Activated CD4-positive, alpha-beta T cell treated with anti-CD3 and anti-CD28 coated beads, Interleukin-2, amount 10 ng/mL, durations not matched to agents 7 days and 5 days (primary cell): ENCODE results near the gene NT5DC3. TPM values are rescaled to one million over a fixed set of nuclear protein-coding genes. Genes with fewer than 3 reads are reported as not detected.

ENCODE experiments used
- CTCF ChIA-PET: fragments of 350-600 bp; sonication (Branson Sonifier 250); formaldehyde crosslinking; loops from one replicate; lab custom pipeline; 2021; ENCODE audit warnings: antibody characterized with exemption; lab: Charles Lee
- POLR2A ChIA-PET: fragments of 350-600 bp; sonication (Branson Sonifier 250); formaldehyde crosslinking; loops from one replicate; lab custom pipeline; 2021; ENCODE audit warnings: antibody characterized with exemption; lab: Charles Lee
- DNase-seq: peaks from one replicate; pipeline ENCODE4 v3.0.0-alpha.2; 2020
- H3K27ac Mint-ChIP-seq: one replicate; pipeline ENCODE4 v1.8.0; 2021; ENCODE audit warnings: mild to moderate bottlenecking, moderate library complexity, mixed read lengths
- H3K27me3 Mint-ChIP-seq: one replicate; pipeline ENCODE4 v1.8.0; 2021; ENCODE audit warnings: mixed read lengths
- H3K36me3 Mint-ChIP-seq: one replicate; pipeline ENCODE4 v1.8.0; 2021; ENCODE audit warnings: low read depth, mixed read lengths
- H3K4me1 Mint-ChIP-seq: one replicate; pipeline ENCODE4 v1.8.0; 2021; ENCODE audit warnings: mixed read lengths
- H3K4me3 Mint-ChIP-seq: one replicate; pipeline ENCODE4 v1.8.0; 2021; ENCODE audit warnings: mild to moderate bottlenecking, moderate library complexity, mixed read lengths
- H3K9me3 Mint-ChIP-seq: one replicate; pipeline ENCODE4 v1.8.0; 2021; ENCODE audit warnings: mixed read lengths
- total RNA-seq, 2 experiments: library from RNA; stranded (reverse); gene quantifications; one replicate each; pipeline ENCODE4 v1.2.3, GENCODE V29; 2021

The NT5DC3 gene
- total RNA-seq, 2 experiments from 2014 or later: 3.5 to 4.3 TPM

GRCh38 chr12:103851127-103851526 lies 10.1 kb upstream of the NT5DC3 start:
- no peaks in the 10 kb centered on the region for H3K4me1 Mint-ChIP-seq
- ChIA-PET POLR2A (no interaction called here), CTCF (interaction anchor here (1.0 to 1.5 kb wide), 2 partner anchors 10 to 27 kb away, joined by 3 to 5 read pairs; partner anchors contain the start of gene NT5DC3)
- no peaks in the 10 kb centered on the region for H3K36me3 Mint-ChIP-seq
- peaks cover 12% of the 10 kb centered on the region for H3K27me3 Mint-ChIP-seq
- DNase-seq: no peak
- no peak overlapping the region for H3K27ac Mint-ChIP-seq
- H3K4me3 Mint-ChIP-seq: no peak overlapping the region
- no peaks in the 10 kb centered on the region for H3K9me3 Mint-ChIP-seq

- CTCF ChIA-PET: no interaction called here
- no peak for DNase-seq
- Mint-ChIP-seq H3K9me3 (no peaks in the 10 kb centered on the region), H3K36me3 (no peaks in the 10 kb centered on the region), H3K4me1 (no peaks in the 10 kb centered on the region), H3K4me3 (no peak overlapping the region), H3K27me3 (peaks cover 12% of the 10 kb centered on the region), H3K27ac (no peak overlapping the region)
- POLR2A ChIA-PET: no interaction called here
These were observed 9.4 kb upstream of the NT5DC3 start for GRCh38 chr12:103850429-103850828.

- H3K4me3 Mint-ChIP-seq: no peak overlapping the region
- ChIA-PET POLR2A (no interaction called here), CTCF (no interaction called here)
- DNase-seq: no peak
- H3K27ac Mint-ChIP-seq: no peak overlapping the region
- H3K27me3 Mint-ChIP-seq: peaks cover 20% of the 10 kb centered on the region
- no peaks in the 10 kb centered on the region for H3K9me3 Mint-ChIP-seq
- no peaks in the 10 kb centered on the region for H3K4me1 Mint-ChIP-seq
- no peaks in the 10 kb centered on the region for H3K36me3 Mint-ChIP-seq
These were observed 8.0 kb upstream of the NT5DC3 start for GRCh38 chr12:103848917-103849491.

DNA sequence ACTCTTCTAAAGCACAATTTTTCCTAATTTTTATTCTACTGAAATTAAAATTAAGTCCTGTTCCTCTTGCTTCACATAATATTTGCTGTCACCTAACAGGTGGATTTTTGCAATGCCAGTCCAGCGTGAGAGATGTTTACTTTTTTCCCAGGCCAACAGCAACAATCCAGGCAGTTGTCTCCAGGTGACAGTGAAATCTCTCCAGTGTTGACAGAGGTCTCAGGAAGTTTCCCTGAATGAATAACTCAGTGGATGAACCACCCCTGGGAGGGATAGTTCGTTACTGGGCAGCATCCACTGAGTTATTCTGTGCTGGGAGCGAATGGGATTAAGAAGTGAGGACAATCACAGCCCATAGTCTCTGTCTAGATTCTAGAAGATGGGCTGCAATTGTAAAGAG lies 7.1 kb upstream of the NT5DC3 start:
- H3K27me3 Mint-ChIP-seq: peaks cover 19% of the 10 kb centered on the region
- no peaks in the 10 kb centered on the region for H3K9me3 Mint-ChIP-seq
- no peaks in the 10 kb centered on the region for H3K36me3 Mint-ChIP-seq
- H3K4me1 Mint-ChIP-seq: no peaks in the 10 kb centered on the region
- no peak overlapping the region for H3K4me3 Mint-ChIP-seq
- H3K27ac Mint-ChIP-seq: no peak overlapping the region
- no peak for DNase-seq
- CTCF ChIA-PET: no interaction called here
- POLR2A ChIA-PET: no interaction called here

GRCh38 chr12:103846415-103846814 lies 5.4 kb upstream of the NT5DC3 start:
- Mint-ChIP-seq H3K27ac (no peak overlapping the region), H3K27me3 (peaks cover 24% of the 10 kb centered on the region), H3K9me3 (no peaks in the 10 kb centered on the region), H3K4me3 (no peak overlapping the region), H3K36me3 (no peaks in the 10 kb centered on the region), H3K4me1 (peaks cover 7% of the 10 kb centered on the region)
- POLR2A ChIA-PET: no interaction called here
- CTCF ChIA-PET: interaction anchor here (1.1 to 1.4 kb wide), 2 partner anchors 10 to 18 kb away, joined by 3 read pairs; no protein-coding TSS in a partner anchor
- no peak for DNase-seq

DNA sequence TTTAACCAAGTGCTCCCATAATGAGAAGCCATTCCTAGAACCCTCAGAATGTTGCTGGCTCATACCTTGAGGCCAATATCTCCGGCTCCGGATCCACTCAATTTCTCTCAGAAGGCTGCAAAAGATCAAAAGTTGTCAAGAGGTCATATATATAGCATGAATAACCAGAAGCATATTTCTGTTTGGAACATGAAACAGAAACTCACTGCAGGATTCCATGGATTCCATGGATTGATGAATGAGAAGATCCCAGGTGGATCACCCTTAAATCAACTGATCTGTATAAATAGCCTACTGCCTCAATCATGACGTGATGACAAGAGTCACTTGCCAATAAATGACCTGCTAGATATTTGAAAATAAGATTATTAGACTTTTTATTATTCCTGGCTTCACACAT lies 3.3 kb upstream of the NT5DC3 start:
- Mint-ChIP-seq H3K4me1 (peaks cover 16% of the 10 kb centered on the region), H3K27me3 (peaks cover 21% of the 10 kb centered on the region), H3K27ac (no peak overlapping the region), H3K9me3 (no peaks in the 10 kb centered on the region), H3K36me3 (no peaks in the 10 kb centered on the region), H3K4me3 (no peak overlapping the region)
- POLR2A ChIA-PET: no interaction called here
- DNase-seq: no peak
- CTCF ChIA-PET: no interaction called here

GRCh38 chr12:103841690-103842584 lies 903 bp upstream of the NT5DC3 start:
- H3K9me3 Mint-ChIP-seq: no peaks in the 10 kb centered on the region
- CTCF ChIA-PET: interaction anchor here (1.3 to 2.1 kb wide), 3 partner anchors 12 to 124 kb away, joined by 3 to 6 read pairs (median 3); partner anchors contain the start of gene TDG
- no peak overlapping the region for H3K27ac Mint-ChIP-seq
- POLR2A ChIA-PET: no interaction called here
- H3K4me1 Mint-ChIP-seq: peaks cover 18% of the 10 kb centered on the region
- DNase-seq: peak; percentile 24
- peaks cover 18% of the 10 kb centered on the region for H3K27me3 Mint-ChIP-seq
- H3K4me3 Mint-ChIP-seq: peak overlapping the region; percentile 74
- H3K36me3 Mint-ChIP-seq: no peaks in the 10 kb centered on the region

- H3K4me3 Mint-ChIP-seq: peak overlapping the region; percentile 78
- ChIA-PET CTCF (interaction anchor here (0.8 to 2.1 kb wide), 4 partner anchors 11 to 125 kb away, joined by 3 to 6 read pairs (median 3); partner anchors contain the start of gene TDG), POLR2A (no interaction called here)
- no peak for DNase-seq
- H3K27ac Mint-ChIP-seq: peak overlapping the region; percentile 84
- H3K4me1 Mint-ChIP-seq: peaks cover 18% of the 10 kb centered on the region
- H3K27me3 Mint-ChIP-seq: peaks cover 14% of the 10 kb centered on the region
- no peaks in the 10 kb centered on the region for H3K36me3 Mint-ChIP-seq
- H3K9me3 Mint-ChIP-seq: no peaks in the 10 kb centered on the region
These were observed 565 bp downstream of the NT5DC3 start for GRCh38 chr12:103840462-103840875.

DNA sequence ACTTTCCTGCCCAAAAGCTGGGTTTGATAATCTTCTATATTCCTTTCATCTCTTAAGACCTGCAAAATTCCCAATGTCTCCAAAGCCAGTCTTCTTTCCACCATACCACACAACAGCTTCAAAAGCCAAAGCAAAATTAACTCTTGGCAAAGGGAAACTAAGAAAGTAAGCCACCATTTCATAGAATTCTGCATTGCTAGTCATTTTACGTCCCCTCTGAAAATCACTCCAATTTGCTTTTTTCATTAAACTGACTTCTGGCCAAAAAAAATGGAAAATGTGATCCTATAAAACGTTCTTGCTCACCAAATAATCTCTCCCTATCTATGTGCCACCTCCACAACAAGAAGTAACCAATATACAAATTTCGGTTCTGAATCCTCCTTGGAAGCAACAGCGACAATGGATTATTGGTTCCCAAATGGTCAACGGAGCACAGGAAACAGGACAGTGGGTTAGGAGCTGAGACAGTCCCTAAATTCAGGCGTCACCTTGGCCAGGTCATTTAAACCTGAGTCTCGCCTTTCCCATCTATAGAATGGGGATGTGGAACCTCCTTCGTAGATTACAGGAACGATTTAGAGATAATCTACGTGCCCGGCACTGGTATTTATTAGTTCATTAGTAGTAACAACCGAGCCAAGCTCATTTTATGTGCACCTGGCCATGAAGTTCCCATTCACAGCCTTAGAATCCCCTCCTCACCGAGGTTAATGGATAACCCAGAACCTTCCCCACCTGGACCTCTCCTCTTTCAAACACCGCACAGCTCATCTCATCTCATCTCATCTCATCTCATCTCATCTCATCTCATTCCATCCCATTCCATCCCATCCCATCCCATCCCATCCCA lies 1.2 kb downstream of the NT5DC3 start:
- CTCF ChIA-PET: no interaction called here
- Mint-ChIP-seq H3K4me1 (peaks cover 18% of the 10 kb centered on the region), H3K9me3 (no peaks in the 10 kb centered on the region), H3K36me3 (no peaks in the 10 kb centered on the region), H3K27ac (no peak overlapping the region), H3K27me3 (peaks cover 8% of the 10 kb centered on the region), H3K4me3 (peak overlapping the region; percentile 78)
- no peak for DNase-seq
- POLR2A ChIA-PET: no interaction called here

GRCh38 chr12:103839103-103839502 lies 1.9 kb downstream of the NT5DC3 start:
- no peaks in the 10 kb centered on the region for H3K9me3 Mint-ChIP-seq
- H3K27me3 Mint-ChIP-seq: peaks cover 7% of the 10 kb centered on the region
- ChIA-PET POLR2A (no interaction called here), CTCF (no interaction called here)
- no peak overlapping the region for H3K27ac Mint-ChIP-seq
- no peak overlapping the region for H3K4me3 Mint-ChIP-seq
- H3K36me3 Mint-ChIP-seq: no peaks in the 10 kb centered on the region
- peaks cover 18% of the 10 kb centered on the region for H3K4me1 Mint-ChIP-seq
- no peak for DNase-seq

GRCh38 chr12:103838254-103838914 lies 2.6 kb downstream of the NT5DC3 start:
- CTCF ChIA-PET: no interaction called here
- Mint-ChIP-seq H3K36me3 (no peaks in the 10 kb centered on the region), H3K27me3 (peaks cover 4% of the 10 kb centered on the region), H3K9me3 (no peaks in the 10 kb centered on the region), H3K4me3 (no peak overlapping the region), H3K4me1 (peaks cover 20% of the 10 kb centered on the region), H3K27ac (no peak overlapping the region)
- POLR2A ChIA-PET: no interaction called here
- DNase-seq: no peak

DNA sequence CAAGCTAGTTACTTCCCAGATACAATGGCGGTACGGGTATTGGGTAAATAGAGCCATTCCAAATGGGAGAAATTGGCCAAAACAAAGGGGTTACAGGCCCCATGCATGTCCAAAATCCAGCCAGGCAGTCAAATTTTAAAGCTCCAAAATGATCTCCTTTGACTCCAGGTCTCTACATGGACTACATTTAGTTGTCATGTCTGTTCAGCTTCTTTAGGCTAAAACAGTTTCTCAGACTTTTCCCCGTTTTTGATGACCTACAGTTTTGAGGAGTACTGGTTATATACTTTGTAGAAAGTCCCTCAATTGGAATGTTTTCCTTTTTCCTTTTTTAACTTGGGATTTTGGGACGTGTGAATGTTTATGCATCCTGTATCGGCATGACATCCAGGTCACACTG lies 4.7 kb downstream of the NT5DC3 start:
- H3K4me1 Mint-ChIP-seq: peaks cover 12% of the 10 kb centered on the region

More for the DNA sequence above, 4.7 kb downstream of the NT5DC3 start:
- CTCF ChIA-PET: interaction anchor here (0.8 kb wide), 1 partner anchor 8 kb away, joined by 4 read pairs; no protein-coding TSS in a partner anchor
- peaks cover 4% of the 10 kb centered on the region for H3K9me3 Mint-ChIP-seq
- DNase-seq: no peak
- POLR2A ChIA-PET: no interaction called here
- no peak overlapping the region for H3K4me3 Mint-ChIP-seq
- no peaks in the 10 kb centered on the region for H3K27me3 Mint-ChIP-seq
- no peak overlapping the region for H3K27ac Mint-ChIP-seq
- H3K36me3 Mint-ChIP-seq: peaks cover 2% of the 10 kb centered on the region
